IgD-negative memory B cell (primary cell): ENCODE data around the gene FARSA. TPM values are rescaled to one million over a fixed set of nuclear protein-coding genes. Genes with fewer than 3 reads are reported as not detected.
"Not testable (repeated sequence)": the region's sequence is repeated elsewhere in the genome, so short reads cannot be mapped to it uniquely, and the experiment has no call there.

Experiments
- H3K27ac Mint-ChIP-seq, 3 donors: one replicate each; pipeline ENCODE4 v1.8.0; 2020 to 2022; ENCODE audit warnings: mild to moderate bottlenecking in 3 of 3, mixed read lengths in 3 of 3, moderate library complexity in 1 of 3
- H3K27me3 Mint-ChIP-seq: one replicate; pipeline ENCODE4 v1.8.0; 2021; ENCODE audit warnings: mixed read lengths
- H3K36me3 Mint-ChIP-seq: one replicate; pipeline ENCODE4 v1.8.0; 2020; ENCODE audit warnings: mild to moderate bottlenecking, mixed read lengths
- H3K4me1 Mint-ChIP-seq, 3 donors: one replicate each; pipeline ENCODE4 v1.8.0; 2020 to 2022; ENCODE audit warnings: mixed read lengths in 3 of 3, mild to moderate bottlenecking in 1 of 3
- H3K4me3 Mint-ChIP-seq, 4 donors: one replicate each; pipeline ENCODE4 v1.8.0; 2020 to 2022; ENCODE audit warnings: mild to moderate bottlenecking in 4 of 4, mixed read lengths in 4 of 4, moderate library complexity in 3 of 4
- H3K9me3 Mint-ChIP-seq, 3 donors: one replicate each; pipeline ENCODE4 v1.8.0; 2020 to 2021; ENCODE audit warnings: mixed read lengths in 3 of 3, mild to moderate bottlenecking in 1 of 3
- polyA plus RNA-seq: library from polyadenylated mRNA; unstranded; fragments of 300-500 nt; fragmentation: Illumina TruSeq; gene quantifications from one replicate; pipeline ENCODE4 v1.2.3, GENCODE V29; 2021

FARSA gene
- polyA plus RNA-seq, 1 donor from 2014 or later = 56.8 TPM

- Mint-ChIP-seq H3K4me3 (peak overlapping the region in 3 of 4 donors; percentile 28 to 67 (median 66)), H3K27ac (peak overlapping the region in 1 of 3 donors; percentile 97), H3K27me3 (no peaks in the 10 kb centered on the region), H3K9me3 (no peaks in the 10 kb centered on the region), H3K4me1 (peaks cover 36 to 48% (median 38%) of the 10 kb centered on the region in 3 donors), H3K36me3 (peaks cover 7% of the 10 kb centered on the region)
These were observed 3.1 kb upstream of the FARSA start for GRCh38 chr19:12936582-12936981.

GRCh38 chr19:12935071-12935470 is 1.6 kb upstream of the FARSA start:
- Mint-ChIP-seq H3K27me3 (no peaks in the 10 kb centered on the region), H3K27ac (no peak overlapping the region), H3K9me3 (no peaks in the 10 kb centered on the region), H3K36me3 (peaks cover 5% of the 10 kb centered on the region), H3K4me1 (peaks cover 30 to 40% (median 33%) of the 10 kb centered on the region in 3 donors), H3K4me3 (peak overlapping the region in 2 of 4 donors; percentile 36 to 43)

GRCh38 chr19:12932392-12933286 is 872 bp downstream of the FARSA start:
- H3K9me3 Mint-ChIP-seq = no peaks in the 10 kb centered on the region
- H3K4me1 Mint-ChIP-seq = peaks cover 9 to 30% (median 22%) of the 10 kb centered on the region in 3 donors
- peak overlapping the region; percentile 33 to 93 (median 85) for H3K27ac Mint-ChIP-seq
- H3K36me3 Mint-ChIP-seq = peaks cover 1% of the 10 kb centered on the region
- peak overlapping the region; percentile 78 to 99 (median 98) for H3K4me3 Mint-ChIP-seq
- H3K27me3 Mint-ChIP-seq = no peaks in the 10 kb centered on the region

- no peak overlapping the region for H3K27ac Mint-ChIP-seq
- H3K27me3 Mint-ChIP-seq = no peaks in the 10 kb centered on the region
- H3K9me3 Mint-ChIP-seq = no peaks in the 10 kb centered on the region
- H3K36me3 Mint-ChIP-seq = peaks cover 5% of the 10 kb centered on the region
- peak overlapping the region in 1 of 4 donors; percentile 38 for H3K4me3 Mint-ChIP-seq
- peaks cover 4 to 21% (median 13%) of the 10 kb centered on the region in 3 donors for H3K4me1 Mint-ChIP-seq
These were observed 3.4 kb downstream of the FARSA start for GRCh38 chr19:12930002-12930645.

- no peak overlapping the region for H3K4me3 Mint-ChIP-seq
- peaks cover 8% of the 10 kb centered on the region for H3K36me3 Mint-ChIP-seq
- H3K27me3 Mint-ChIP-seq = no peaks in the 10 kb centered on the region
- peaks cover 0 to 3% (median 2%) of the 10 kb centered on the region in 3 donors for H3K4me1 Mint-ChIP-seq
- H3K9me3 Mint-ChIP-seq = no peaks in the 10 kb centered on the region
- H3K27ac Mint-ChIP-seq = no peak overlapping the region
These were observed 8.7 kb downstream of the FARSA start for GRCh38 chr19:12924621-12925310.

- Mint-ChIP-seq H3K27me3 (no peaks in the 10 kb centered on the region), H3K27ac (peak overlapping the region in 1 of 3 donors; percentile 72), H3K36me3 (peaks cover 8% of the 10 kb centered on the region), H3K4me1 (peaks cover 5 to 6% (median 5%) of the 10 kb centered on the region in 3 donors), H3K9me3 (peaks cover 0 to 1% (median 0%) of the 10 kb centered on the region in 3 donors), H3K4me3 (peak overlapping the region in 1 of 4 donors; percentile 74)
These were observed 10.6 kb downstream of the FARSA start for GRCh38 chr19:12922959-12923358.

GRCh38 chr19:12921047-12921446 is 12.5 kb downstream of the FARSA start:
- Mint-ChIP-seq H3K4me3 (peak overlapping the region in 1 of 4 donors; percentile 57), H3K27ac (peak overlapping the region in 2 of 3 donors; percentile 46 to 85), H3K4me1 (peaks cover 5 to 8% (median 6%) of the 10 kb centered on the region in 3 donors), H3K36me3 (peaks cover 4% of the 10 kb centered on the region), H3K9me3 (peaks cover 0 to 1% (median 0%) of the 10 kb centered on the region in 3 donors), H3K27me3 (no peaks in the 10 kb centered on the region)

- H3K27me3 Mint-ChIP-seq = no peaks in the 10 kb centered on the region
These were observed 15.3 kb downstream of the FARSA start for GRCh38 chr19:12918253-12918652.

GRCh38 chr19:12915860-12916259 is 17.7 kb downstream of the FARSA start:
- H3K4me3 Mint-ChIP-seq, H3K27me3 Mint-ChIP-seq, H3K27ac Mint-ChIP-seq: not testable (repeated sequence)

More at GRCh38 chr19:12918253-12918652, 15.3 kb downstream of the FARSA start:
- peak overlapping the region in 1 of 3 donors; percentile 57 for H3K27ac Mint-ChIP-seq
- peaks cover 4% of the 10 kb centered on the region for H3K36me3 Mint-ChIP-seq
- peaks cover 0 to 1% (median 0%) of the 10 kb centered on the region in 3 donors for H3K9me3 Mint-ChIP-seq
- peak overlapping the region in 1 of 4 donors; percentile 49 for H3K4me3 Mint-ChIP-seq
- H3K4me1 Mint-ChIP-seq = peaks cover 6 to 13% (median 11%) of the 10 kb centered on the region in 3 donors

GRCh38 chr19:12913851-12914690 is 19.4 kb downstream of the FARSA start:
- Mint-ChIP-seq H3K27me3 (no peaks in the 10 kb centered on the region), H3K36me3 (no peaks in the 10 kb centered on the region), H3K9me3 (peaks cover 0 to under 1% (median 0%) of the 10 kb centered on the region in 3 donors), H3K27ac (peak overlapping the region in 2 of 3 donors; percentile 7 to 52), H3K4me1 (peaks cover 2 to 9% (median 8%) of the 10 kb centered on the region in 3 donors), H3K4me3 (peak overlapping the region in 2 of 4 donors; percentile 21 to 73)

More at GRCh38 chr19:12915860-12916259, 17.7 kb downstream of the FARSA start:
- not testable (repeated sequence) for H3K36me3 Mint-ChIP-seq, H3K9me3 Mint-ChIP-seq
- H3K4me1 Mint-ChIP-seq = peaks cover 6 to 13% (median 11%) of the 10 kb centered on the region in 3 donors

- Mint-ChIP-seq H3K9me3 (no peaks in the 10 kb centered on the region), H3K27me3 (no peaks in the 10 kb centered on the region), H3K4me1 (peaks cover 0 to 8% (median 6%) of the 10 kb centered on the region in 3 donors), H3K27ac (peak overlapping the region in 1 of 3 donors; percentile 53), H3K4me3 (no peak overlapping the region), H3K36me3 (no peaks in the 10 kb centered on the region)
These were observed 20.4 kb downstream of the FARSA start for GRCh38 chr19:12913011-12913561.

- no peaks in the 10 kb centered on the region for H3K9me3 Mint-ChIP-seq
- H3K36me3 Mint-ChIP-seq = no peaks in the 10 kb centered on the region
- H3K27me3 Mint-ChIP-seq = no peaks in the 10 kb centered on the region
- H3K27ac Mint-ChIP-seq = peak overlapping the region in 1 of 3 donors; percentile 53
- peaks cover 0 to 8% (median 6%) of the 10 kb centered on the region in 3 donors for H3K4me1 Mint-ChIP-seq
- no peak overlapping the region for H3K4me3 Mint-ChIP-seq
These were observed 20.9 kb downstream of the FARSA start for GRCh38 chr19:12912571-12912970.

- Mint-ChIP-seq H3K36me3 (no peaks in the 10 kb centered on the region), H3K27me3 (no peaks in the 10 kb centered on the region), H3K27ac (no peak overlapping the region), H3K4me3 (no peak overlapping the region), H3K4me1 (no peaks in the 10 kb centered on the region), H3K9me3 (no peaks in the 10 kb centered on the region)
These were observed 26.3 kb downstream of the FARSA start for GRCh38 chr19:12907166-12907565.
